IMR-90 (cell line): ENCODE measurements around the gene EFHB. TPM values are rescaled to one million over a fixed set of nuclear protein-coding genes. Genes with fewer than 3 reads are reported as not detected.

Experiments used
- polyA plus RNA-seq, 3 experiments: library from polyadenylated mRNA; depleted of rRNA; stranded (reverse); fragments of >200 nt; gene quantifications; 2 replicates each; pipeline ENCODE4 v1.2.3, GENCODE V29; 2012; ENCODE audit warnings: low replicate concordance in 1 of 3
- total RNA-seq: library from RNA; depleted of rRNA; stranded (reverse); fragments of >200 nt; gene quantifications from 2 replicates; pipeline ENCODE4 v1.2.3, GENCODE V29; 2012; rRNA removed

The EFHB gene
- total and polyA plus RNA-seq, 2 of the 4 experiments (the other 2 are of a cell fraction), result under 0.01 to 1.0 TPM

Other genes starting within 250 kb of the EFHB start
- 46.4 and 82.8 TPM in 2 replicates for gene RAB5A, start 12.9 kb upstream of the EFHB start, total RNA-seq
- 33.3 and 37.2 TPM in 2 replicates for gene RAB5A, start 12.9 kb upstream of the EFHB start, polyA plus RNA-seq (2012; rRNA removed)
- not detected in 2 replicates for gene PP2D1, start 78.0 kb upstream of the EFHB start, total RNA-seq
- gene PP2D1, start 78.0 kb upstream of the EFHB start, polyA plus RNA-seq (2012; rRNA removed), result not detected in 2 replicates
- gene KAT2B, start 106.2 kb upstream of the EFHB start, total RNA-seq, result 2.2 and 3.1 TPM in 2 replicates
- gene KAT2B, start 106.2 kb upstream of the EFHB start, polyA plus RNA-seq (2012; rRNA removed), result 1.6 and 2.0 TPM in 2 replicates